CD4-positive, alpha-beta T cell treated with Interleukin-10 for 1 hour (primary cell): Measurements from ENCODE around the gene SEC63.
"Not testable (repeated sequence)": the region's sequence is repeated elsewhere in the genome, so short reads cannot be mapped to it uniquely, and the experiment has no call there.

ENCODE experiments used
- DNase-seq: peaks from one replicate; pipeline ENCODE4 v3.0.0-alpha.2; 2020

The SEC63 gene

DNA sequence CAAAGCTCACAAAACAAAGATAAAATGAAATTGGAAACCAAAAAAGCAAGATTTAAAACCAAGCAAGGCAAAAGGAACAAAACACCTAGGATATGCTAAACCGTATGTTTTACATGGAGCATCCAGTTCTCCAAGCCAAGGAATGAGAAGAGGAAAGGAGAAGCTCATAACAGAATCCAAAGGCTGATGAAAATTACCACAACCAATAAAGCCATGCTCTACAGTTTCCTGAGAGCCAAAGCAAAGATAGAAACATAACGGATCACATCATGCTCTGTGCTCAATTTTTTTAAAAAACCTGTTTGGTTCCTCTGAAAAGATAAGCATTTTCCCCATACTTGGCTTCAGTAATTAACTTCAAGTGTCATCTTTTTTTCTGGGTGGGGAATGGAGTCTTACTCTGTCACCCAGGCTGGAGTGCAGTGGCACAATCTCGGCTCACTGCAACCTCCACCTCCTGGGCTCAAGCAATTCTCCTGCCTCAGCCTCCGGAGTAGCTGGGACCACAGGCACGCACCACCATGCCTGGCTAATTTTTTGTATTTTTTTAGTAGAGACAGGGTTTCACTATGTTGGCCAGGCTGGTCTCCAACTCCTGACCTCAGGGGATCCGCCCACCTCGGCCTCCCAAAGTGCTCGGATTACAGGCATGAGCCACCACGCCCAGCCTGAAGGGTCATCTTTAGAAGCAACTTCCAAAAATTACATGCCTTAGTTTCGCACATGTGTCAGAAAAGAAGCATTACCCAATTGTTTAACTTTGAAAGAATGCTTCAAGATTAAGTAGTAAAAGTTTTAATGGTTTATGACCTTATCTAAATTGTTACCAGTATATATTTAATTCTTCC lies 31.1 kb downstream of the SEC63 start:
- not testable (repeated sequence) for DNase-seq

DNA sequence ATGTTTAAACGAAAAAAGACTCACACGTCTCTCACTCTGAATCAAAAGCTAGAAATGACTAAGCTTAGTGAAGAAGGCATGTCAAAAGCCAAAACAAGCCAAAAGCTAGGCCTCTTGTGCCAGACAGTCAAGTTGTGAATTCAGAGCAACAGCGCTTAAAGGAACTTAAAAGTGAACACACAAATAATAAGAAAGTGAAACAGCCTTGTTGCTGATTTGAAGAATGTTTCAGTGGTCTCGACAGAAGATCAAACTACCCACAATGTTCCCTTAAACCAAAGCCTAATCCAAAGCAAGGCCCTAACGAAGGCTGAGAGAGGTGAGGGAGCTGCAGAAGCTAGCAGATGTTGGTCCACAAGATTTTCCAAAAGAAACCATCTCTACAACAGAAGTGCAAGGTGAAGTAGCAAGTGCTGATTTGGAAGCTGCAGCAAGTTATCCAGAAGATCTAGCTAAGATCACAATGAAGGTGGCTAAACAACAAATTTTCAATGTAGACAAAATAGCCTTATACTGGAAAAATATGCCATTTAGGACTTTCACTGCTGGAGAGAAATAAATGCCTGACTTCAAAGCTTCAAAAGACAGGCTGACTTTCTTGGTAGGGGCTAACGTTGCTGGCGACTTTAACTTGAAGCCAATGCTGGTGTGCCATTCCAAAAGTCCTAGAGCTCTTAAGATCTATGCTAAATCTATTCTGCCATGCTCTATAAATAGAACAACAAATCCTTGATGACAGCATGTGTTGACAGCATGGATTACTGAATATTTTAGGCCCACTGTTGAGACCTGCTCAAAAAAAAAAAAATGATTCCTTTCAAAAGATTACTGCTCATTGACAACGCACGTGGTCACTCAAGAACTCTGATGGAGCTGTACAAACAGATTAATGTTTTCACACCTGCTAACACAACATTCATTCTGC lies 40.3 kb downstream of the SEC63 start:
- no peak for DNase-seq

DNA sequence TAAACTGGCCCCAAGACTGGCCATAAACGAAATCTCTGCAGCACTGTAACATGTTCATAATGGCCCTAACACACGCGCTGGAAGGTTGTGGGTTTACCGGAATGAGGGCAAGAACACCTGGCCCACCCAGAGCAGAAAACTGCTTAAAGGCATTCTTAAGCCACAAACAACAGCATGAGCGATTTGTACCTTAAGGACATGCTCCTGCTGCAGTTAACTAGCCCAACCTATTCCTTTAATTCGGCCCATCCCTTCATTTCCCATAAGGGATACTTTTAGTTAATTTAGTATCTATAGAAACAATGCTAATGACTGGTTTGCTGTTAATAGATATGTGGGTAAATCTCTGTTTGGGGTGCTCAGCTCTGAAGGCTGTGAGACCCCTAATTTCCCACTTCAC lies 41.0 kb downstream of the SEC63 start:
- not testable (repeated sequence) for DNase-seq

DNA sequence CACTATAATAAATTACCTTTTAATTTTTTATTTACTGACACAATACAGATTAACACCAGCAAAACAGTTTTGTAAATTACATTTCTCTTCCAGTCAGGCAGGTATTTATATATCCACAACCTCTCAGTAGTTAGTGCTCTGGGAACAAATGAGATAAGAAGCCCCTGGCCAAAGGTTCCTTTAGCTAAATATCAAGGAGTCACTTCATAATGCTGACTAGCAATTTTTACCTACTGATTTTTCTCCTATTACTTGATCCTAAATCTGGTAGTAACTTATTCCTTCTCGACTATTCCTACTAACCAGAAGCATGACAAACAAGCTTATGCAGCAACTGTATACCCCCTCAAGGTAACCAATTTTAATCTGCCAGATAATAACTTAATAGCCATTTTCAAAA lies 46.3 kb downstream of the SEC63 start:
- DNase-seq, result no peak

DNA sequence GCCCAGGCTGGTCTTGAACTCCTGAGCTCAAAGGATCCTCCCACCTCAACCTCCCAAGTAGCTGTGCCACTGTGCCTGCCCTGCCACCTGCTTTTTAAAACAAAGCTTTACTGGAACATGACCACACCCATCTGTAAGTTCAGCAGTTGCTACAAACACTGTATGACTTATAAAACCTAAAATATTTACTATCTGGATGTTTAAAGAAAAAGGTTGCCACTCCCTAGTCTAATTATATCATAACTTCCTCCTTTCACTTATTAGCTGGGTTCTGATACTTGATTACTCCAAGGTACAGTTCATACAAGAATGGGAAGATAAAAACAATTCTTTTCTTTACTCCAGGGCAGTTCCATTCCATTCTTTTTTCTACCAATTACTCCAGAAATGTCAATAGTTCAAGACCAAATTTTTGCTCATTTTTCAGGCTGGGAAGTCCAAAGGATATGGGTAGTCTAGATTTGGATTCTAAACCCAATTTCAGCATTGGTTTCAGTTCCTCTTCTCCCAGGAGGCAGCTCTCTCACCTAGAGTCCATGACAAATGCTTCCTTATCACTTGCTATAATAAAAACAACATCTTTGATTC lies 63.1 kb downstream of the SEC63 start:
- DNase-seq, result peak; percentile 3

DNA sequence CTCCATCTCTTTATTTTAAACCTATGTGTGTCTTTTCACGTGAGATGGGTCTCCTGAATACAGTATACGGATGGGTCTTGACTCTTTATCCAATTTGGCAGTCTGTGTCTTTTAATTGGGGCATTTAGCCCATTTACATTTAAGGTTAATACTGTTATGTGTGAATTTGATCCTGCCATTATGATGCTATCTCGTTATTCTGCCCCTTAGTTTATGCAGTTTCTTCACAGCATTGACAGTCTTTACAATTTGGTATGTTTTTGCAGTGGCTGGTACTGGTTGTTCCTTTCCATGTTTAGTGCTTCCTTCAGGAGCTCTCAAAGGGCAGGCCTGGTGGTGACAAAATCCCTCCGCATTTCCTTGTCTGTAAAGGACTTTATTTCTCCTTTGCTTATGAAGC lies 67.6 kb downstream of the SEC63 start:
- not testable (repeated sequence) for DNase-seq

DNA sequence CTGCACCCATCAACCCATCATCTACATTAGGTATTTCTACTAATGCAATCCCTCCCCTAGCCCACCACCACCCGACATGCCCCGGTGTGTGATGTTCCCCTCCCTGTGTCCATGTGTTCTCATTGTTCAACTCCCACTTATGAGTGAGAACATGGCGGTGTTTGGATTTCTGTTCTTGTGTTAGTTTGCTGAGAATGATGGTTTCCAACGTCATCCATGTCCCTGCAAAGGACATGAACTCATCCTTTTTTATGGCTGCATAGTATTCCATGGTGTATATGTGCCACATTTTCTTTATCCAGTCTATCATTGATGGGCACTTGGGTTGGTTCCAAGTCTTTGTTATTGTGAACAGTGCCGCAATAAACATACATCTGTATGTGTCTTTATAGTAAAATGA lies 72.1 kb downstream of the SEC63 start:
- not testable (repeated sequence) for DNase-seq

DNA sequence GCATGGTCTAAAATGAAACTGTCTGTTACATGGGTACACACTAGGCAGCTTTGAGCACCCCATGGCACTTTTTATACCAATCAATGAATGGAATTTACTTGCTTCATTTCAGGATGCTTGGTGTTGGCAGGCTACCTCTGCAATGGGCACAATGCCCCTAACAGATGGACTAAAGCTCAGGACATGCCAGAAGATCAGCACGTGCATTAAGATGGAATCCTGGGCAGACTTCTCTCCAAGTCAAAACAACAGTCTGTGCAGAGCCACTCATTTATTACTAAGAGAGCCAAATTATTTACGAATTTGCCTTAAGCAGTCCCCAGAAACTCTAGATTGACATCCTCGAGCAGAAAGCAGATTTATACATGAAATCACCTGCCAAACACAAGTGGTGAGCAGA lies 78.1 kb downstream of the SEC63 start:
- no peak for DNase-seq

DNA sequence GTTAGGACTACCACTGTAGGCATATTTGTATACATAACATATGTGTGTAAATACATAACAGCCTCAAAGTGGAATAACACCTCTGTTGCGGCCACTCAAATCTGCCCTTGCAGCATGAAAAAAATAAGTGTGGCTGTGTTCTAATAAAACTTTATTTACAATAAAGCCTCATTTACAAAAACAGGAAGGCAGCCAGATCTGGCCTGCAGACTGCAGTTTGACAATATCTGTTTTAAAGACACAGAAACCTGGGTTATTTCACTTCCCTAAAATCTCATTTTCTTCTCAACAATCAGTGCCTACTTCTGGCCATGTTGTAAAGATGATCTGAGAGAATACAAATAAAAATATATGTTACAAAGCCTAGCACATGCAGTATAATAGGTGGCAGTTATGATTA lies 80.0 kb downstream of the SEC63 start:
- DNase-seq, result no peak

DNA sequence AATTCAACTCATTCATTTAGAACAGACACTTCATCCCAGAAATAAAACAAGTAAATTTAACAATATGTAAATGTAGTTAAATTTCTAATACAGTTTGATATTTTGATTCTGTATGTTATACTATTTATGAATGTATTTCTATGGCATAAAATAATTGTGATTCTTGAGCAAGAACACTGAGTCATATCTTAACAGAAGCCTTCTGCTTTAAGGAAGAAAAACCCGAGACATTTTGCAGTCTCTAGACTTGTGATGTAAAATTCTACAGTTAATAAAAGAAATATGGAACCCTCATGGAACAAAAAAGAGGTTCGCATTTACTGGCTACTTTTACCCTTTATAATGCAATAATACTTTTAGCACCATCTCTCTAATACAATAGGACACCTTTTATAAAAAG lies 86.0 kb downstream of the SEC63 start:
- DNase-seq, result no peak

DNA sequence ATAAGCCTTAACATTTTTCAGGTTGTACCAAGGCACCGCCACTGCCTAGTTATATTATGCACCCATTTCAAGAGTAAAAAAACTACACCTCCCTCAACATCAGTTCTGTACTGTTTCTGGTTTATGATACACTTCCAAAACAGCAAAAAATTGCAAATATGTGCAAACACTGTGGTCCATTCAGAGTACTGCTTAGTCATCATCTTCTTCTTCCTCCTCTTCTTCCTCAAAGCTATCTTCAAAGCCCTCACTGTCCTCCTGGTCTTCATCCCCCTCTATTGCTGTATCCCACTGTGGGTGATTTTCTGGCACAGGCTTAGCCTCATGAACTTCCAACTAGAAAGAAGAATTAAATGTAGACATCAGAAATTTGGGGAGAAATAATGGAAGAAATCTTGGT lies 86.5 kb downstream of the SEC63 start:
- not testable (repeated sequence) for DNase-seq

DNA sequence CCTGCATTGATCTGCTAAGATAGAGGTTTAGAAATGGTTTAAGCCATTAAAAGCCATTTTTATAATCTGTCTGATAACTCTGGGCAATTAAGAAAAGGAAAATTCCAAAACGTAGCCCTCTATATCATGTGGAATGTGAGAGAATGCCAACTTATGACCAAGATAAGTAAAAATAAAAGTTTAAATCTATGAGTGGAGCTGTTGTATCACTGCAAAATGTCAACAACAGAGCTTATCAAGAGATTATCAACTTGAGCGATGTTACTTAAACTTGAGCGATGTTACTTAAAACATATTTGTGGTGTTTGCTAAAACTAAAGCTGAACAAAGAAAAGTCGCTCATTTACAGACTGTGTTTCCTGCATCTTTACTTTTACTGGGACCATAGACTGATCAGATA lies 87.0 kb downstream of the SEC63 start:
- no peak for DNase-seq

DNA sequence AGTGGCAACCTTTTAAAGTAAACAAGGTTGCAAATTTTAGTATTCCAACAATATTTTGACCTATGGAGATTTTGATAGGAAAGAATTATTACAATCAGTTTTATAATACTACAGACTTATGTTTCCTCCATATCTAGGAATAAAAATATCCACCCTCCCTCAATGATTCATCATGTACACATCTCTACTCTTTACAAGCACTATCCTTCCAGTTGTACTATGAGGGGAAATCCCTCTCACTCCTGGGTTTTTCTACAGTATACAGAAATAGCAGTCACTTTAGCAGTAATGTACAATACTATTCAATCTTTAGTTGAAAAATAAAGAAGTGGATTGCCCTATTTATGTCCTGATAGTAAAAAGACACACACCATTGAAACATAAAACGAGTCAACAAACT lies 87.6 kb downstream of the SEC63 start:
- DNase-seq, result no peak

DNA sequence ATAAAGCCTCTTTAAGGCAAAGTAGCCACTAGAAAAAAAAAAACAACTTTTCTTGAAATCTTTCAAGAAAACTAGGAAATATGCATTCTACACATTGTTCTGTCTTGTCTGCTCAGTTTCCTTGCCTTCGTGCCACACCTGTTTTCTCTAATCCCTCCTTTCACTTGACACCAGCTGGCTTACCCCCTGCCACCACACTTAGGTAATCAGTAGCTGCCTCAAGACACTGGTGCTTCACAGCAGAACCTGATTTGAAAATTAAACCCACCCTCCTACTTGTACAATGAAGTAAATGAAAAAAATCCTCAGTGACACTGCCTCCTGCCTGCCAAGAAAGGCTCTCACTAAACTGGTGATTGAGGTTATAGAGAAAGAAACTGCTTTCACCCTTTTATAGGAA lies 88.1 kb downstream of the SEC63 start:
- no peak for DNase-seq

DNA sequence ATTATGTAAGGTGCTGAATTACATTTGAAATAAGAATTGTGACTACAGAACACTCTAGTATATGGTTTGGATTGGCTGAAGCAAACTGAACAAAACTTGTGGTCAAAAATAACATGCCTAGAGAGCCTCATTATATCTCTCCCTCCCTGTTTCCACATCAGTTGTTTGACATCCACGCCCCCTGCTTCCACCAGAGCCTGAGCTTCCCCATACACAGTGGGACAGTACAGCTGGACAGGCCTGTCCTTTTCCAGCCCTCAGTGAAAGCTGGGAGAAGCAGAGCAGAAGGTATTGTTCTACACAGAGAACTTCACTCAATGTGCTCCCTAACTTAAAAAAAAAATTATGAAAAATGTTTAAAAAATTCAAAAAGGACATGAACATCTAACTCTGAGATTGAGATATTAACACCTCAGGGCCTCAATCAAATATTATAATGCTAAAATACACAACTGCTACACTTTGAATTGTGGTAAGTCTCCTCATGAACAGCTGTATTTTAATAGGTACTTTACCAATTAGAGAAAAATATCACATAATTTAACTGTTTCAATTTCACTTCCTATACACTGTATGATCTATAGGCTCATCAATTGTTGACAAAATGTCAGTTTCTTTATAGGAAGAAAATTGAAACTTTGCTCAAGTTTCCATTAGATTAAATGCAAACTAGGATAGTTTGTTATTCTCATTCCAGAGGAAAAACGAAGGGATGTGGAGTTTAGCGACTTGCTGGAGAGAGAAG lies 89.0 kb downstream of the SEC63 start:
- DNase-seq, result no peak

DNA sequence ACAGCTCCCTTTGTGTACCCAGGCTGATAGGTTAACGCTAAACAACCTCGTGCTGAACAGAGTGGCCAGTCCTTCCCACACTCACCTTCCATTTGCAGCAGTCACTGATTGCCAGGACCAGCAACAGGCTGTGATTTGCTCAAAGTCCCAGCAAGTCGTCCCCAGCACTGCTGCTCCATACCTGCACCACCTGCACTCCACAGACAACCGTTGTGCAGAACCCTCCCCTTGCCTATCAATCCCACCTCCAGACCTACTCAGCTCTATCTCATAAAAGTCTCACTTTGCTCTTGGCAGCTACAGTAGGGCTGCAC lies 90.7 kb downstream of the SEC63 start:
- DNase-seq, result no peak

DNA sequence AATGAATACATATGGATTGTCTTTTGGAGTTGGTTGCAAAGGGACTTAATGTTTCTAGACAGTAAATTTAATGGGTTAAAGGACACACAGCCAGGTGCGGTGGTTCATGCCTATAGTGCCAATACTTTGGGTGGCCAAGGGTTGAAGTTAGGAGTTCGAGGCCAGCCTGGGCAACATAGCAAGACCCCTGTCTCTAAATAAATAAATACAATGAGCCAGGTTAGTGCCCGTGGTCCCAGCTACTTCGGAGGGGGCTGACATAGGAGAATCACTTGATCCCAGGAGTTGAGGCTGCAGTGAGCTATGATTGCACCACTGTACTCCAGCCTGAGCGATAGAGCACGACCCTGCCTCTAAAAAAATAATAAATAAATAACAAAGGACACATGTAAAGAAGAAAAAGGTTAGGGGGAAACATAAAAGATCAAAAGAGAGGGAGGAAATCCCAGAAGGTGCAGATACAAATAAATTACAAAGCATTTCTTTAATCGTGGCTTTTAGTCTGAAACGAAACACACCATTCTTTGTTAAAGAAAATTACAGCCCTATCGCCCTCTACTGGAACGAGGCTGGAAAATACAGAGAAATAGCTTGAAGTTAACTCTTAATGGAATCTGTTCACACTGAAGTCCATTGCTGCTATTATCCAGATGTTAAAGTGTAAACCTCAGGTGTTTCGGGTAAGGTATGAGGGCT lies 91.3 kb downstream of the SEC63 start:
- DNase-seq, result peak; percentile 67

DNA sequence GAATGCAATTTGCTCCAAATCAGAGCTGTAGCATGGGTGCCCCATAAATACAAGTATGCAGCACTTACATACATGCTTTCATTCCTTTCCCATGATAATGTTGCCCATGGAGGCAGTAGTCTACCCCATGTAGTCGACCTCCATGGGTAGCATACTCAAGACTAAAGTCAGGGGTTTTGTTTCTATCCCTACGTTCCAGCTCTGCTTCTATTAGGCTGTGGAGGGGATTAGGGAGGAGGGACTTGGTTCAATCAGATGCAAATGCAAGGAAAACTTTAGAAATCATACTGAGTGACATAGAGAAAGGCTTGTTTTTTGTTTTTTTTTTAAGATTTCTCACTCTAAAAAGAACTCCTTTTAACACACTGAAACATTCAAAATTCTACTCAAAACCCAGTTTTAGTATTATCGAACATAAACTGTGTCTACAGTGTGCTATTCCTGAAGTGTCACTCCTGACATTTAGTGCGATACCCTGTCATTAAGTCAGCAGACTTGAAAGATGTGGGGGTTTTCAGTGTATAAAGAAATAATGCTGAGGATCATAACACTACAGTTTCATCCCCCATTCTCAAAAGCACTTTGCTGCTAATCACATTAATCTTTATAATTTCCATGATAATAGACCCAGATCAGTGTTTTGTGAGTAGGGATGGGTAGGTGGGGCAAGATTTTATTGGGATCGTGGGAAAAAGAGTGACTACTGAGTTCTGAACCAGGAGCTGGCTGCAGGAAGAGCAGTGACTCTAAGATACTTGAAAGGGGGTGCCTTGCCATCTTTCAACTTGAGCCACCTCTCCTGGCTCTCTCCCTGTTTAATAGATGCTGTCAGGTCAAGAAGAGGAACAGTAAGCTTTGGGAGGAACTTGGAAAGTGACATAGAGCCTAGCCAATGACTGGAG lies 93.5 kb downstream of the SEC63 start:
- DNase-seq, result no peak

DNA sequence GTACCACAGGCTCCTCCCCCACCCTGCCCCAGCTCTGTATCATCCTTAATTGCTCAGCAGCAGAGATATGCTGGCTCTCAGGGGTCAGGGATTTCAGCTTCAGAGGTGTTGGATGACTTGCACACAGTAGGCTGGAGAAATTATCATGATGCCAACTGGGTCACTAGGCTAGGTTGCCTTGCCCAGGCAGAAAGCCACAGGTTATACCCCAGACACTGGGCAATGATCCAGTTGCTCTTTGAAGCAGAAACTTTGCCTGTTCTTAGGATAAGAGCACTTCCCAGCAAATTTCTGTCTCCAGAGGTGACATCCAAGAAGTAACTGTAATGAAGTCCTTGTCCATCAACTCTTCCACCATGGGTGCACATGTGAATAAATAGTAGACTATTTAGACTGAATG lies 95.6 kb downstream of the SEC63 start:
- no peak for DNase-seq

DNA sequence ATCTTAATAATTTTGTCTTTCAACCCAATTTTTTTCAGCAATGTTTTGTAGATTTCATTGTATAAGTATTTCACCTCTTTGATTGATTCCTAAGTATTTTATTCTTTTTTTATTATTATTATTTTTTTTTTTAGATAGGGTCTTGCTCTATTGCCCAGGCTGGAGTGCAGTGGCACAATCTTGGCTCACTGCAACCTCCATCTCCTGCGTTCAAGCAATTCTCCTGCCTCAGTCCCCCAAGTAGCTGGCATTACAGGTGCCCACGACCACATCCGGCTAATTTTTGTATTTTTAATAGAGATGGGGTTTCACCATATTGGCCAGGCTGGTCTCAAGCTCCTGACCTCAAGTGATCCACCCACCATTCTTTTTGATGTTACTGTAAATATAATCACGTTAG lies 97.0 kb downstream of the SEC63 start:
- not testable (repeated sequence) for DNase-seq

DNA sequence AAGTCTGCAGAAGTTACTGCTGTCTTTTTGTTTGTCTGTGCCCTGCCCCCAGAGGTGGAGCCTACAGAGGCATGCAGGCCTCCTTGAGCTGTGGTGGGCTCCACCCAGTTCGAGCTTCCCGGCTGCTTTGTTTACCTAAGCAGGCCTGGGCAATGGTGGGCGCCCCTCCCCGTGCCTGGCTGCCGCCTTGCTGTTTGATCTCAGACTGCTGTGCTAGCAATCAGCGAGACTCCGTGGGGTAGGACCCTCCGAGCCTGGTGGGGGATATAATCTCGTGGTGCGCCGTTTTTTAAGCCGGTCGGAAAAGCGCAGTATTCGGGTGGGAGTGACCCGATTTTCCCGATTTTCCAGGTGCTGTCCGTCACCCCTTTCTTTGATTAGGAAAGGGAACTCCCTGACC lies 97.9 kb downstream of the SEC63 start:
- DNase-seq, result not testable (repeated sequence)
